B cell (primary cell): ENCODE results near the gene TMIE. TPM values are rescaled to one million over a fixed set of nuclear protein-coding genes. Genes with fewer than 3 reads are reported as not detected.

Source experiments
- ATAC-seq: fragments of 200-7000 bp; cut with Tn5 transposase; one replicate; pipeline ENCODE4 v1.10.0; 2021; ENCODE audit warnings: low read depth, mild to moderate bottlenecking, moderate number of reproducible peaks, moderate library complexity
- CTCF ChIA-PET: fragments of 350-600 bp; sonication (Branson Sonifier 250); formaldehyde crosslinking; loops from one replicate; lab custom pipeline; 2021; ENCODE audit warnings: antibody characterized with exemption, inconsistent platforms; lab: Charles Lee
- POLR2A ChIA-PET: fragments of 350-600 bp; sonication (Branson Sonifier 250); formaldehyde crosslinking; loops from one replicate; lab custom pipeline; 2021; ENCODE audit warnings: antibody characterized with exemption; lab: Charles Lee
- DNase-seq: peaks from one replicate; pipeline ENCODE4 v3.0.0; 2013
- H2AFZ ChIP-seq: 2 replicates; pipeline ENCODE4 v1.6.1; 2012; ENCODE audit warnings: mild to moderate bottlenecking, low read depth, low read length; ENCODE audit not compliant: insufficient read depth, poor library complexity, severe bottlenecking
- H3K27ac ChIP-seq, 2 donors: 1 replicate in 1 of 2; 2 replicates in 1 of 2; pipeline ENCODE4 v1.5.1; 2012 to 2013; ENCODE audit warnings: low read length in 2 of 2, mild to moderate bottlenecking in 2 of 2, moderate library complexity in 1 of 2
- H3K27me3 ChIP-seq, 4 experiments: fragments of 200-600 bp in 1 of 4; sonication (generic) in 1 of 4; replicated peaks in 1 of 4; 1 replicate in 2 of 4; 2 replicates in 2 of 4; pipeline versions ENCODE4 v1.6.1 to v1.7.0; 2013 to 2016; ENCODE audit warnings: low read length in 3 of 4, mild to moderate bottlenecking in 2 of 4, mixed read lengths in 1 of 4, moderate library complexity in 1 of 4; ENCODE audit not compliant: insufficient read depth in 4 of 4, control insufficient read depth in 3 of 4; ENCODE audit errors: control extremely low read depth in 1 of 4
- H3K36me3 ChIP-seq, 2 experiments: replicated peaks in 1 of 2; 1 replicate in 1 of 2; 2 replicates in 1 of 2; pipeline versions ENCODE4 v1.6.1 to v1.7.1; 2013; ENCODE audit warnings: low read length in 1 of 2; ENCODE audit not compliant: insufficient read depth in 2 of 2, control insufficient read depth in 1 of 2; ENCODE audit errors: control extremely low read depth in 1 of 2, extremely low read depth in 1 of 2
- H3K4me1 ChIP-seq, 2 donors: fragments of 200-600 bp in 1 of 2; sonication (generic) in 1 of 2; 1 replicate in 1 of 2; 2 replicates in 1 of 2; pipeline versions ENCODE4 v1.5.1 to v1.6.1; 2013 to 2017; ENCODE audit warnings: low read length in 2 of 2; ENCODE audit not compliant: control insufficient read depth in 2 of 2, insufficient read depth in 2 of 2
- H3K4me2 ChIP-seq: replicated peaks from 2 replicates; pipeline ENCODE3; 2012; ENCODE audit warnings: mild to moderate bottlenecking, low read depth, low read length; ENCODE audit not compliant: poor library complexity, severe bottlenecking
- H3K4me3 ChIP-seq, 5 experiments: fragments of 200-600 bp in 1 of 5; sonication (generic) in 1 of 5; 1 replicate in 3 of 5; 2 replicates in 2 of 5; pipeline versions ENCODE4 v1.5.1 to v1.7.0; 2011 to 2016; ENCODE audit warnings: low read length in 4 of 5, mild to moderate bottlenecking in 4 of 5, low read depth in 2 of 5, control low read depth in 1 of 5, moderate library complexity in 1 of 5; ENCODE audit not compliant: insufficient read depth in 1 of 5; ENCODE audit errors: control extremely low read depth in 1 of 5, extremely low read depth in 1 of 5
- H3K79me2 ChIP-seq: fragments of 200-600 bp; sonication (generic); one replicate; pipeline ENCODE4 v1.6.0; 2016; ENCODE audit warnings: low read length; ENCODE audit not compliant: control insufficient read depth, insufficient read depth
- H3K9ac ChIP-seq: fragments of 200-600 bp; sonication (generic); 2 replicates; pipeline ENCODE4 v1.6.1; 2017; ENCODE audit warnings: mild to moderate bottlenecking, low read length, moderate library complexity
- H3K9me3 ChIP-seq, 3 donors: one replicate each; pipeline versions ENCODE4 v1.6.1 to v1.7.1; 2013; ENCODE audit warnings: low read length in 2 of 3; ENCODE audit not compliant: control insufficient read depth in 2 of 3, insufficient read depth in 1 of 3; ENCODE audit errors: control extremely low read depth in 1 of 3
- H4K20me1 ChIP-seq: 2 replicates; pipeline ENCODE4 v1.6.0; 2012; ENCODE audit warnings: mild to moderate bottlenecking, low read length; ENCODE audit not compliant: insufficient read depth, control insufficient read depth, poor library complexity, severe bottlenecking
- H3K27ac Mint-ChIP-seq: one replicate; pipeline ENCODE4 v1.8.0; 2021; ENCODE audit warnings: mixed read lengths
- H3K27me3 Mint-ChIP-seq: one replicate; pipeline ENCODE4 v1.8.0; 2021; ENCODE audit warnings: mixed read lengths
- H3K4me1 Mint-ChIP-seq: one replicate; pipeline ENCODE4 v1.8.0; 2021; ENCODE audit warnings: mixed read lengths
- H3K4me3 Mint-ChIP-seq: one replicate; pipeline ENCODE4 v1.8.0; 2021; ENCODE audit warnings: mixed read lengths
- H3K9me3 Mint-ChIP-seq: one replicate; pipeline ENCODE4 v1.8.0; 2022; ENCODE audit warnings: mixed read lengths; ENCODE audit not compliant: insufficient read depth
- CTCF ChIP-seq: fragments of 200-600 bp; IDR thresholded peaks from one replicate; pipeline ENCODE4 v1.8.0; 2022; ENCODE audit warnings: antibody characterized with exemption, mild to moderate bottlenecking
- EZH2 ChIP-seq: IDR thresholded peaks from 2 replicates; pipeline ENCODE4 v1.6.1; 2012; ENCODE audit warnings: borderline replicate concordance, low read depth, mild to moderate bottlenecking, moderate library complexity, low read length; ENCODE audit not compliant: insufficient read depth, poor library complexity, severe bottlenecking
- WGBS: methylation state at CpG from one replicate; pipeline ENCODE4 v1.1.5; 2013; ENCODE audit warnings: missing lambda C conversion rate; ENCODE audit not compliant: insufficient coverage; 5-methylcytosine and 5-hydroxymethylcytosine counted together
- intact Hi-C: fragments of 100-400 bp; cut with micrococcal nuclease; formaldehyde crosslinking; loops from one replicate; pipeline ENCODE4 v1.10.0; 2022
- polyA plus RNA-seq: library from polyadenylated mRNA; depleted of rRNA; stranded (reverse); fragments of >200 nt; gene quantifications from 2 replicates; pipeline ENCODE4 v1.2.3, GENCODE V29; 2012
- total RNA-seq, 2 donors: library from RNA; stranded (reverse); fragments of 120-200 nt in 1 of 2; gene quantifications; 1 replicate in 1 of 2; 2 replicates in 1 of 2; pipeline versions ENCODE4 v1.2.3 to v1.2.4, GENCODE V29; 2013 to 2022

The TMIE gene
- total and polyA plus RNA-seq, 2 donors (not counting 1 experiment from before 2014, with no cell fraction given), result not detected

DNA sequence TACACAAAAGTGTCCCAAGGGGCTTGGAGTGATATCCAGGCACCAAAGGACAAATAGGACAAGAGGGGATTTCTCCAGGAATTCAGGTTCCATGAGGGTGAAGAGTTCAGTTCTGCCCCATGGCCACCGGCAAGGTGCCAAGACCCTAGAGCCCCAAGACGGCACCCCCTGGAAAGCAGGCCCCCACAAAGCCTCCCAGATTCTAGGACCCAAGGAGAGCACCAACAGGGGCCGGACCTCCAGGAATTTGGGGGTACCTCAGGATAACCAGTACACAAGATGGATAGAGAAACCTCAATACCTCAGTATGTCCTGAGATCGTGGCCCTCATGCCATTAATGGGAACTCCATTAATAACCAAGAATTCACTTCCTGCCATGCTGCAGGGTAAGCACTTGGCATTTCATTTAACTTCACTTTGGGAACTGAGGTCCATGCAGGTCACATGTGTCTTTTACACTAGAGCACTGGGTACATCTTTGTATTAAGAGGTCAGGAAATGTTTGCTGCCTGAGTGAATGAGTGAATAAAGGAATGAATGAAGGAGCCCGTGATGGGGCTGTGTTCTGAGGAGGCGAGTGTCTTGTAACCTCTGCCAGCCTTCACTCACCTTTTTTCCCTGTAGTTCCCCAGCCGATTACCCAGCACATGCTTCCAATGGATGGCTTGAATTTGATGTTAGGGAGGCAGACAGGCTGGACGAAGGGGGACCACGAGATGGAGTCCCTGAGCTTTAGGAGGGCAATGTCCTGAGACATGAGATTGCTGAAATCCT, 32.0 kb downstream of the TMIE start:
- ChIA-PET CTCF (no interaction called here), POLR2A (no interaction called here)
- Histone ChIP-seq H3K36me3 (no peaks in the 10 kb centered on the region), H4K20me1 (no peaks in the 10 kb centered on the region), H3K4me2 (no peak overlapping the region), H3K79me2 (no peaks in the 10 kb centered on the region), H3K9me3 (no peaks in the 10 kb centered on the region), H3K27ac (no peak overlapping the region), H3K4me1 (no peaks in the 10 kb centered on the region), H3K9ac (no peak overlapping the region), H3K4me3 (no peak overlapping the region), H2AFZ (no peak overlapping the region), H3K27me3 (peaks cover 0 to 3% (median 2%) of the 10 kb centered on the region in 4 experiments)
- intact Hi-C loops, result no loop called here
- TF ChIP-seq EZH2 (no peak), CTCF (no peak)
- no peak overlapping the region for H3K4me3 Mint-ChIP-seq
- no peaks in the 10 kb centered on the region for H3K9me3 Mint-ChIP-seq
- no peak overlapping the region for H3K27ac Mint-ChIP-seq
- peaks cover 16% of the 10 kb centered on the region for H3K27me3 Mint-ChIP-seq
- 89% methylated on average over 7 of the region's 9 CpGs for WGBS
- no peak for DNase-seq
- no peaks in the 10 kb centered on the region for H3K4me1 Mint-ChIP-seq
- ATAC-seq, result no peak

DNA sequence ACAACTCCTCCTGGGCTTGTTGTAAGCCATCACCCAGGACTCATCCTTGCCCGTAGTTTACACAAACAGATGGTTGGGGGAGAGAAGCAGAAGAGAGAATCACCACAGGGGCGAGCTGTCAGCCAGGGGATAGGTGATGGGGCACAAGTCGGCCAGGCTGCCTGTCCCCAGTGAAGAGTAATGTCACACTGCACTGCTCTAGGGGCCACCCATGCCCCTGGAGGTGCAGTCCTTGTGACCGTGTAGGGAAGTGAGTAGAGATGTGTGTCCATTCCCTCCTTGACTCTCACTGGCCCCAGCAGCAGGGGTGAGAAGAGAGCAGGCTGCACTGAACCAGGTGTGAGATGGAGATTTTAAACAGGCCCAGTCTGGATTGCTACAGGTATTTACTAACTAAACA, 33.6 kb downstream of the TMIE start:
- no peaks in the 10 kb centered on the region for H4K20me1 ChIP-seq
- no peak overlapping the region for H2AFZ ChIP-seq
- no peak overlapping the region for H3K9ac ChIP-seq
- intact Hi-C loops, result no loop called here
- no peaks in the 10 kb centered on the region for H3K27me3 ChIP-seq
- DNase-seq (no peak), ATAC-seq (no peak)
- H3K79me2 ChIP-seq, result no peaks in the 10 kb centered on the region
- Mint-ChIP-seq H3K27me3 (peaks cover 18% of the 10 kb centered on the region), H3K27ac (no peak overlapping the region), H3K9me3 (no peaks in the 10 kb centered on the region), H3K4me1 (no peaks in the 10 kb centered on the region), H3K4me3 (no peak overlapping the region)
- no peaks in the 10 kb centered on the region for H3K9me3 ChIP-seq
- H3K4me3 ChIP-seq, result no peak overlapping the region
- H3K4me1 ChIP-seq, result no peaks in the 10 kb centered on the region
- no peak overlapping the region for H3K4me2 ChIP-seq
- TF ChIP-seq EZH2, result no peak
- TF ChIP-seq CTCF, result no peak
- ChIA-PET CTCF (no interaction called here), POLR2A (no interaction called here)
- H3K36me3 ChIP-seq, result no peaks in the 10 kb centered on the region
- 88% methylated on average over 3 of the region's 4 CpGs for whole genome bisulfite sequencing
- no peak overlapping the region for H3K27ac ChIP-seq
